Loucy (cell line): ENCODE results near the gene FDX1.

Source experiments
- EZH2phosphoT487 ChIP-seq: fragments of 200-600 bp; IDR thresholded peaks from 2 replicates; pipeline ENCODE4 v1.6.1; 2018; ENCODE audit warnings: antibody characterized with exemption, mild to moderate bottlenecking, moderate library complexity, borderline replicate concordance
- TF ChIP-seq, protein P1 (sequence below): fragments of 200-600 bp; sonication (generic); conservative IDR thresholded peaks from 2 replicates; pipeline ENCODE4 v1.5.1; 2014; ENCODE audit warnings: mild to moderate bottlenecking, antibody characterized with exemption, low read length

DNA sequence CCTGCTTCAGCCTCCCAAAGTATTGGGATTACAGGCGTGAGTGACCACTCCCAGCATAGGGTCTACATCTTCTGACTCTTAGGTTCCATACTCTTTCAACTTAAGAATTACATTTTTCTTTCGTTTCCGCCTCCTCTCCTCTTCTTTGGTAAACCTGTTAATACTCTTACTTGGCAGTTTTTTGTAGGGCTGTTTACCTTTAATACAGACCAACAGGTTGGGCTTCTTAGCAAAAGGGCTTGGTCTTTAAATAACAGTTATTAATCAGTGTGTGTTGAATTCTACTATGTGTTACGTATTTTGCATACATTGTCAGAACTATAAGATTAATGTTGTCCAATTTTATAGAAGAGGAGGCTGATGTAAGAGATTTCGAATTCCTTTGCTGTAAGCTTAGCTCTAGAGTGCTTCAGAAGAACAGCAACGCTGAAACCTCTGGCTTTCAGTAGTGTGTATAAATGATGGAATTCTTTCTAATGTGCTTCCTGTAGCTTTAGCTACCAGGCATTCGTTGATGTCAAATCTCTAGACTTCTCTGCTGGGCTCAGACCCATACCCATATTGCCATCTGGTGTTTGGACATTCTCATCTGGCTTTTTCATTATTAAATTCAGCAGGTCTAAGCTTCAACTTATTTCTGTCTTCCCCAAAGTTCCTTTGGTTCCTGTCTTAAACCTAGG is 3.1 kb downstream of the FDX1 start:
- TF ChIP-seq, protein P1, sequence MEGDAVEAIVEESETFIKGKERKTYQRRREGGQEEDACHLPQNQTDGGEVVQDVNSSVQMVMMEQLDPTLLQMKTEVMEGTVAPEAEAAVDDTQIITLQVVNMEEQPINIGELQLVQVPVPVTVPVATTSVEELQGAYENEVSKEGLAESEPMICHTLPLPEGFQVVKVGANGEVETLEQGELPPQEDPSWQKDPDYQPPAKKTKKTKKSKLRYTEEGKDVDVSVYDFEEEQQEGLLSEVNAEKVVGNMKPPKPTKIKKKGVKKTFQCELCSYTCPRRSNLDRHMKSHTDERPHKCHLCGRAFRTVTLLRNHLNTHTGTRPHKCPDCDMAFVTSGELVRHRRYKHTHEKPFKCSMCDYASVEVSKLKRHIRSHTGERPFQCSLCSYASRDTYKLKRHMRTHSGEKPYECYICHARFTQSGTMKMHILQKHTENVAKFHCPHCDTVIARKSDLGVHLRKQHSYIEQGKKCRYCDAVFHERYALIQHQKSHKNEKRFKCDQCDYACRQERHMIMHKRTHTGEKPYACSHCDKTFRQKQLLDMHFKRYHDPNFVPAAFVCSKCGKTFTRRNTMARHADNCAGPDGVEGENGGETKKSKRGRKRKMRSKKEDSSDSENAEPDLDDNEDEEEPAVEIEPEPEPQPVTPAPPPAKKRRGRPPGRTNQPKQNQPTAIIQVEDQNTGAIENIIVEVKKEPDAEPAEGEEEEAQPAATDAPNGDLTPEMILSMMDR, result no peak
- TF ChIP-seq EZH2phosphoT487, result no peak
